Measurements from ENCODE around the gene CD53. TPM values are rescaled to one million over a fixed set of nuclear protein-coding genes. Genes with fewer than 3 reads are reported as not detected.
"Not testable (repeated sequence)": the region's sequence is repeated elsewhere in the genome, so short reads cannot be mapped to it uniquely, and the experiment has no call there.

CD53 gene
- total and polyA plus RNA-seq, 3 experiments from 2014 or later, result 190 to 1,104 (median 194) TPM

GRCh38 chr1:110853135-110853534, 19.8 kb upstream of the CD53 start:
- H3K27ac ChIP-seq (ENCODE audit: low read depth, low read length), result no peak overlapping the region
- H3K4me1 Mint-ChIP-seq, result no peaks in the 10 kb centered on the region
- DNase-seq, result no peak
- no peak overlapping the region for H3K4me3 ChIP-seq (ENCODE audit: low read length)
- H3K9me3 ChIP-seq (ENCODE audit: low read length), result no peaks in the 10 kb centered on the region
- ChIA-PET POLR2A (no interaction called here), CTCF (interaction anchor here (1.4 kb wide), 1 partner anchor 178 kb away, joined by 3 read pairs; no protein-coding TSS in a partner anchor)
- peaks cover 0 to 5% (median 0%) of the 10 kb centered on the region in 3 donors for H3K36me3 Mint-ChIP-seq
- no peaks in the 10 kb centered on the region for H3K4me1 ChIP-seq (ENCODE audit: insufficient read depth, low read length)
- no peaks in the 10 kb centered on the region for H3K36me3 ChIP-seq (ENCODE audit: insufficient read depth, low read length)
- peak overlapping the region in 1 of 8 donors; percentile 19 for H3K27ac Mint-ChIP-seq
- no peaks in the 10 kb centered on the region for H3K9me3 Mint-ChIP-seq
- H3K27me3 ChIP-seq (ENCODE audit: insufficient read depth, low read length, poor library complexity, severe bottlenecking), result no peaks in the 10 kb centered on the region
- no peak overlapping the region for H3K4me3 Mint-ChIP-seq
- peaks cover 7 to 12% of the 10 kb centered on the region in 2 donors for H3K27me3 Mint-ChIP-seq

DNA sequence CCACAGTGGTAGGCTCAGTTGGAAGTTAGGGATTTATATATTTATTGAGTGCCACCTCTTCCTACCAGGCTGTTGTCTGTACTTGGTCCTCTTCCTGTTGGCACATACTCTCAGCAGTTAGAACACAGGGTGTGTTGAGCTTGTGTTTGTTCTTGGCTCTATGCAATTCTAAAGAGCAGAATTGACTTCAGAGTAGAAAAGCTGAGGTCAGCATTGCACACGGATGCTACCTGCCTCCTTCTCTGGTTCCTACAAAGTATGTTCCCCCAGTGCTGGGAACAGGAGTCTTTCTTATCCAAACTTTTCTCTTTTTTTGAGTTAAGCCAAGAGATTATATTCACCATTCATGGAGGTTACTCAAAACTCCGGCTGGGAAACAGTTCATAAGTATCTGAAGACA, 16.5 kb upstream of the CD53 start:
- DNase-seq, result no peak
- no peaks in the 10 kb centered on the region for H3K36me3 ChIP-seq (ENCODE audit: insufficient read depth, low read length)
- Mint-ChIP-seq H3K4me3 (no peak overlapping the region), H3K36me3 (peaks cover 0 to 8% (median 0%) of the 10 kb centered on the region in 3 donors), H3K9me3 (no peaks in the 10 kb centered on the region), H3K27me3 (peaks cover 5 to 15% of the 10 kb centered on the region in 2 donors), H3K4me1 (peaks cover 3 to 4% (median 4%) of the 10 kb centered on the region in 3 donors), H3K27ac (no peak overlapping the region)
- ChIA-PET POLR2A (no interaction called here), CTCF (interaction anchor here (0.7 kb wide), 1 partner anchor 75 kb away, joined by 4 read pairs; no protein-coding TSS in a partner anchor)
- no peaks in the 10 kb centered on the region for H3K27me3 ChIP-seq (ENCODE audit: insufficient read depth, low read length, poor library complexity, severe bottlenecking)
- no peaks in the 10 kb centered on the region for H3K9me3 ChIP-seq (ENCODE audit: low read length)
- H3K4me1 ChIP-seq (ENCODE audit: insufficient read depth, low read length), result no peaks in the 10 kb centered on the region
- no peak overlapping the region for H3K4me3 ChIP-seq (ENCODE audit: low read length)
- H3K27ac ChIP-seq (ENCODE audit: low read depth, low read length), result no peak overlapping the region

GRCh38 chr1:110857964-110858948, 14.7 kb upstream of the CD53 start:
- CTCF ChIA-PET, result interaction anchor here (1.3 kb wide), 1 partner anchor 239 kb away, joined by 3 read pairs; no protein-coding TSS in a partner anchor
- Histone ChIP-seq H3K27me3 (ENCODE audit: insufficient read depth, low read length, poor library complexity, severe bottlenecking) (no peaks in the 10 kb centered on the region), H3K36me3 (ENCODE audit: insufficient read depth, low read length) (no peaks in the 10 kb centered on the region), H3K4me1 (ENCODE audit: insufficient read depth, low read length) (no peaks in the 10 kb centered on the region), H3K4me3 (ENCODE audit: low read length) (no peak overlapping the region), H3K9me3 (ENCODE audit: low read length) (no peaks in the 10 kb centered on the region), H3K27ac (ENCODE audit: low read depth, low read length) (no peak overlapping the region)
- peaks cover 0 to 7% (median 3%) of the 10 kb centered on the region in 5 donors for H3K9me3 Mint-ChIP-seq
- peaks cover 0 to 19% (median 0%) of the 10 kb centered on the region in 3 donors for H3K36me3 Mint-ChIP-seq
- no peak for DNase-seq
- H3K4me1 Mint-ChIP-seq, result peaks cover 4 to 8% (median 4%) of the 10 kb centered on the region in 3 donors
- H3K27ac Mint-ChIP-seq, result peak overlapping the region in 1 of 8 donors; percentile 36
- H3K27me3 Mint-ChIP-seq, result peaks cover 5 to 15% of the 10 kb centered on the region in 2 donors
- POLR2A ChIA-PET, result no interaction called here
- no peak overlapping the region for H3K4me3 Mint-ChIP-seq

DNA sequence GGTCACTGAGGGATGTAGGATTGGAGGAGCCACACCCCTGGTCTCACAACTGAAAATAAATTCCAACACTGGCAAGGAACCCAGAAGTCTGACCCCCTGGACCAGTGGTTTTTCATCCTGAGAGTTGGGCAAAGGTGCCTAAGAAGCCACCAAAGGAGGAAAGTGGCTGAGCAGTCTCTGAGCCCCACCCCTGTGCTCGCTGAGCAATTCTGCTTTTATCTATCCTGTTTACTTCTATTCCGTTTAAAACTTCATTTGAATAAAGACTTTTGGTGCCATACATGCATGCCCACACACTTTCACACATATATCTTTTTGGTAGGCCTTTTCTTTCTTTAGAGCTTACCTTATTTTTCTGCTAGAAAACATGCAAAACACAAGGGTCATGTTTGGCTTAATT, 13.9 kb upstream of the CD53 start:
- Mint-ChIP-seq H3K36me3 (peaks cover 0 to 21% (median 0%) of the 10 kb centered on the region in 3 donors), H3K27ac (no peak overlapping the region), H3K4me1 (peaks cover 6 to 8% (median 6%) of the 10 kb centered on the region in 3 donors), H3K27me3 (peaks cover 5 to 13% of the 10 kb centered on the region in 2 donors), H3K9me3 (peaks cover 0 to 7% (median 3%) of the 10 kb centered on the region in 5 donors), H3K4me3 (no peak overlapping the region)
- ChIA-PET POLR2A (no interaction called here), CTCF (interaction anchor here (1.3 kb wide), 1 partner anchor 239 kb away, joined by 3 read pairs; no protein-coding TSS in a partner anchor)
- Histone ChIP-seq H3K9me3 (ENCODE audit: low read length) (no peaks in the 10 kb centered on the region), H3K4me3 (ENCODE audit: low read length) (no peak overlapping the region), H3K36me3 (ENCODE audit: insufficient read depth, low read length) (no peaks in the 10 kb centered on the region), H3K27me3 (ENCODE audit: insufficient read depth, low read length, poor library complexity, severe bottlenecking) (no peaks in the 10 kb centered on the region), H3K4me1 (ENCODE audit: insufficient read depth, low read length) (no peaks in the 10 kb centered on the region), H3K27ac (ENCODE audit: low read depth, low read length) (no peak overlapping the region)
- DNase-seq, result no peak

GRCh38 chr1:110860174-110860573, 12.8 kb upstream of the CD53 start:
- no peak overlapping the region for H3K4me3 ChIP-seq (ENCODE audit: low read length)
- H3K27ac ChIP-seq (ENCODE audit: low read depth, low read length), result no peak overlapping the region
- no peaks in the 10 kb centered on the region for H3K27me3 ChIP-seq (ENCODE audit: insufficient read depth, low read length, poor library complexity, severe bottlenecking)
- H3K36me3 ChIP-seq (ENCODE audit: insufficient read depth, low read length), result no peaks in the 10 kb centered on the region
- no peaks in the 10 kb centered on the region for H3K9me3 ChIP-seq (ENCODE audit: low read length)
- Mint-ChIP-seq H3K27ac (no peak overlapping the region), H3K4me1 (peaks cover 6 to 8% (median 8%) of the 10 kb centered on the region in 3 donors), H3K27me3 (peaks cover 1 to 3% of the 10 kb centered on the region in 2 donors), H3K4me3 (no peak overlapping the region), H3K36me3 (peaks cover 0 to 31% (median 0%) of the 10 kb centered on the region in 3 donors), H3K9me3 (peaks cover 0 to 13% (median 11%) of the 10 kb centered on the region in 5 donors)
- no peaks in the 10 kb centered on the region for H3K4me1 ChIP-seq (ENCODE audit: insufficient read depth, low read length)
- no peak for DNase-seq
- ChIA-PET CTCF (interaction anchor here (1.2 kb wide), 1 partner anchor 11 kb away, joined by 4 read pairs; no protein-coding TSS in a partner anchor), POLR2A (no interaction called here)

GRCh38 chr1:110860620-110861019, 12.3 kb upstream of the CD53 start:
- H3K4me3 ChIP-seq (ENCODE audit: low read length); H3K4me3 Mint-ChIP-seq; H3K27me3 Mint-ChIP-seq; H3K27me3 ChIP-seq (ENCODE audit: insufficient read depth, low read length, poor library complexity, severe bottlenecking); H3K4me1 ChIP-seq (ENCODE audit: insufficient read depth, low read length); H3K4me1 Mint-ChIP-seq; H3K36me3 ChIP-seq (ENCODE audit: insufficient read depth, low read length); DNase-seq; H3K9me3 ChIP-seq (ENCODE audit: low read length); H3K27ac Mint-ChIP-seq; H3K27ac ChIP-seq (ENCODE audit: low read depth, low read length): not testable (repeated sequence)
- Mint-ChIP-seq H3K36me3 (peaks cover 0 to 35% (median 0%) of the 10 kb centered on the region in 3 donors), H3K9me3 (peaks cover 0 to 16% (median 11%) of the 10 kb centered on the region in 5 donors)
- CTCF ChIA-PET, result interaction anchor here (1.2 kb wide), 1 partner anchor 11 kb away, joined by 4 read pairs; no protein-coding TSS in a partner anchor
- POLR2A ChIA-PET, result interaction anchor here (1.0 kb wide), 1 partner anchor 12 kb away, joined by 3 read pairs; the partner anchor contains the start of gene CD53

DNA sequence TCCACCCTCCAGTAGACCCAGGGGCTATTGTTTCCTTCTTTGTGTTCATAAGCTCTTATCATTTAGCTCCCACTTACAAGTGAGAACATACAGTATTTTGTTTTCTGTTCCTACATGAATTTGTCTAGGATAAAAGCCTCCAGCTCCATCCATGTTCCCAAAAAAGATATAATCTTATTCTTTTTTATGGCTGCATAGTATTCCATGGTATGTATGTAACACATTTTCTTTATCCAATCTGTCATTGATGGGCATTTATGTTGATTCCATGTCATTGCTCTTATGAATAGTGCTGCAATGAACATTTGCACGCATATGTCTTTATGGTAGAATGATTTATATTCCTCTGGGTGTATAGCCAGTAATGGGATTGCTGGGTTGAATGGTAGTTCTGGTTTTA, 11.0 kb upstream of the CD53 start:
- POLR2A ChIA-PET; CTCF ChIA-PET; DNase-seq; H3K27me3 Mint-ChIP-seq; H3K4me1 ChIP-seq (ENCODE audit: insufficient read depth, low read length); H3K9me3 ChIP-seq (ENCODE audit: low read length); H3K4me3 Mint-ChIP-seq; H3K27ac Mint-ChIP-seq; H3K27ac ChIP-seq (ENCODE audit: low read depth, low read length); H3K27me3 ChIP-seq (ENCODE audit: insufficient read depth, low read length, poor library complexity, severe bottlenecking); H3K4me3 ChIP-seq (ENCODE audit: low read length); H3K36me3 ChIP-seq (ENCODE audit: insufficient read depth, low read length): not testable (repeated sequence)
- Mint-ChIP-seq H3K36me3 (peaks cover 0 to 48% (median 0%) of the 10 kb centered on the region in 3 donors), H3K4me1 (peaks cover 6 to 17% (median 8%) of the 10 kb centered on the region in 3 donors), H3K9me3 (peaks cover 0 to 22% (median 14%) of the 10 kb centered on the region in 5 donors)

- no peak overlapping the region for H3K4me3 Mint-ChIP-seq
- Histone ChIP-seq H3K9me3 (ENCODE audit: low read length) (no peaks in the 10 kb centered on the region), H3K27ac (ENCODE audit: low read depth, low read length) (no peak overlapping the region), H3K4me1 (ENCODE audit: insufficient read depth, low read length) (no peaks in the 10 kb centered on the region), H3K36me3 (ENCODE audit: insufficient read depth, low read length) (no peaks in the 10 kb centered on the region), H3K4me3 (ENCODE audit: low read length) (no peak overlapping the region), H3K27me3 (ENCODE audit: insufficient read depth, low read length, poor library complexity, severe bottlenecking) (no peaks in the 10 kb centered on the region)
- H3K27me3 Mint-ChIP-seq, result peaks cover 0 to under 1% of the 10 kb centered on the region in 2 donors
- H3K9me3 Mint-ChIP-seq, result peaks cover 4 to 26% (median 14%) of the 10 kb centered on the region in 5 donors
- peaks cover 0 to 57% (median 0%) of the 10 kb centered on the region in 3 donors for H3K36me3 Mint-ChIP-seq
- peaks cover 16 to 36% (median 24%) of the 10 kb centered on the region in 3 donors for H3K4me1 Mint-ChIP-seq
- ChIA-PET POLR2A (interaction anchor here (1.6 kb wide), 1 partner anchor 10 kb away, joined by 6 read pairs; no protein-coding TSS in a partner anchor), CTCF (no interaction called here)
- H3K27ac Mint-ChIP-seq, result peak overlapping the region in 1 of 8 donors; percentile 6
- DNase-seq, result no peak
Observed at GRCh38 chr1:110864287-110864686, 8.7 kb upstream of the CD53 start.
